ENCODE data around the gene RUNX1.

The RUNX1 gene

GRCh38 chr21:34923626-34924025 lies 125.5 kb downstream of the RUNX1 start:
- DNase-seq (ENCODE audit: low read depth): no peak

GRCh38 chr21:34923202-34923601 lies 125.9 kb downstream of the RUNX1 start:
- no peak for DNase-seq (ENCODE audit: low read depth)

GRCh38 chr21:34922479-34922878 lies 126.6 kb downstream of the RUNX1 start:
- DNase-seq (ENCODE audit: low read depth): no peak

GRCh38 chr21:34921151-34921550 lies 128.0 kb downstream of the RUNX1 start:
- DNase-seq (ENCODE audit: low read depth): no peak

- DNase-seq (ENCODE audit: low read depth): no peak
Observed at GRCh38 chr21:34919406-34919805, 129.7 kb downstream of the RUNX1 start.

- DNase-seq (ENCODE audit: low read depth): no peak
Observed at GRCh38 chr21:34916446-34916845, 132.7 kb downstream of the RUNX1 start.

- no peak for DNase-seq (ENCODE audit: low read depth)
Observed at GRCh38 chr21:34915364-34915841, 133.7 kb downstream of the RUNX1 start.

GRCh38 chr21:34914239-34914638 lies 134.9 kb downstream of the RUNX1 start:
- DNase-seq (ENCODE audit: low read depth): no peak

GRCh38 chr21:34913811-34914210 lies 135.3 kb downstream of the RUNX1 start:
- DNase-seq (ENCODE audit: low read depth): no peak

- no peak for DNase-seq (ENCODE audit: low read depth)
Observed at GRCh38 chr21:34912022-34912945, 136.8 kb downstream of the RUNX1 start.

- DNase-seq (ENCODE audit: low read depth): no peak
Observed at GRCh38 chr21:34911360-34911759, 137.7 kb downstream of the RUNX1 start.

GRCh38 chr21:34910396-34910795 lies 138.7 kb downstream of the RUNX1 start:
- no peak for DNase-seq (ENCODE audit: low read depth)

- no peak for DNase-seq (ENCODE audit: low read depth)
Observed at GRCh38 chr21:34909492-34910292, 139.4 kb downstream of the RUNX1 start.

GRCh38 chr21:34908419-34909055 lies 140.6 kb downstream of the RUNX1 start:
- no peak for DNase-seq (ENCODE audit: low read depth)

GRCh38 chr21:34907461-34908418 lies 141.4 kb downstream of the RUNX1 start:
- no peak for DNase-seq (ENCODE audit: low read depth)

GRCh38 chr21:34906401-34906800 lies 142.7 kb downstream of the RUNX1 start:
- no peak for DNase-seq (ENCODE audit: low read depth)

GRCh38 chr21:34905218-34905537 lies 143.9 kb downstream of the RUNX1 start:
- no peak for DNase-seq (ENCODE audit: low read depth)

GRCh38 chr21:34904526-34905217 lies 144.4 kb downstream of the RUNX1 start:
- no peak for DNase-seq (ENCODE audit: low read depth)

- DNase-seq (ENCODE audit: low read depth): no peak
Observed at GRCh38 chr21:34900376-34900775, 148.7 kb downstream of the RUNX1 start.

- no peak for DNase-seq (ENCODE audit: low read depth)
Observed at GRCh38 chr21:34899760-34900159, 149.3 kb downstream of the RUNX1 start.

- no peak for DNase-seq (ENCODE audit: low read depth)
Observed at GRCh38 chr21:34899302-34899701, 149.8 kb downstream of the RUNX1 start.
